GM21360 (cell line): Measurements from ENCODE around the gene CEP19.

Experiments used
- ATAC-seq: cut with Tn5 transposase; IDR thresholded peaks from one replicate; pipeline ENCODE4 v1.9.1; 2021; ENCODE audit warnings: mild to moderate bottlenecking, moderate library complexity; ENCODE audit not compliant: unreplicated experiment

The CEP19 gene

DNA sequence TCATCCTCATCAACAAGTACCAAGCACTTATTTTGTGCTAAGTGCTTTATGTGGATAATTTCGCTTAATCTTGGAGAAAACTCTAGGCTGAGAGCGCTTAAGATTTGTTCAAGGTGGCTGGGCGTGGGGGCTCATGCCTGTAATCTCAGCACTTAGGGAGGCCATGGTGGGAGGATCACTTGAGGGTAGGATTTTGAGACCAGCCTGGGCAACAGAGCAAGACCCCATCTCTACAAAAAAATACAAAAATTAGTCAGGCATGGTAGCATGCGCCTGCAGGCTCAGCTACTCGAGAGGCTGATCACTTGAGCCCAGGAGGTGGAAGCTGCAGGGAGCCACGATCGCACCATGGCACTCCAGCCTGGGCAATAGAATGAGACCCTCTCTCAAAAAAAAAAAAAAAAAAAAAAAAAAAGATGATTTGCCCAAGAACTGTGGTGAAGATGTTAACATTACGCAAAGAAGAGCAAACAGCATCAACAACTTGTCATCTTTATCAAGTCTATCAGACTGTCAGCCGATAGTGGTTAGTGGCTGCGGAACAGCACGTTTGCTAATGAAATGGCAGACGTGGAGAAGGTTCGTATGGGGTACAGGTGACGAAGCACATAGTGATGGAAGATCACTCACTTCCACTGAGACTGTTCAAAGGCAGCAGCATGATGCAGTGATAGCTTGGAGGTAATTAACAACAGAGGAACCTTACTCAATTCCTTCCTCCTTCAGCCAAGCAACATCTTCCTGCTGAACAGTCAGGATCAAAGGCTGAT lies 44.8 kb downstream of the CEP19 start:
- ATAC-seq = no peak

GRCh38 chr3:196666001-196666867 lies 45.8 kb downstream of the CEP19 start:
- no peak for ATAC-seq

DNA sequence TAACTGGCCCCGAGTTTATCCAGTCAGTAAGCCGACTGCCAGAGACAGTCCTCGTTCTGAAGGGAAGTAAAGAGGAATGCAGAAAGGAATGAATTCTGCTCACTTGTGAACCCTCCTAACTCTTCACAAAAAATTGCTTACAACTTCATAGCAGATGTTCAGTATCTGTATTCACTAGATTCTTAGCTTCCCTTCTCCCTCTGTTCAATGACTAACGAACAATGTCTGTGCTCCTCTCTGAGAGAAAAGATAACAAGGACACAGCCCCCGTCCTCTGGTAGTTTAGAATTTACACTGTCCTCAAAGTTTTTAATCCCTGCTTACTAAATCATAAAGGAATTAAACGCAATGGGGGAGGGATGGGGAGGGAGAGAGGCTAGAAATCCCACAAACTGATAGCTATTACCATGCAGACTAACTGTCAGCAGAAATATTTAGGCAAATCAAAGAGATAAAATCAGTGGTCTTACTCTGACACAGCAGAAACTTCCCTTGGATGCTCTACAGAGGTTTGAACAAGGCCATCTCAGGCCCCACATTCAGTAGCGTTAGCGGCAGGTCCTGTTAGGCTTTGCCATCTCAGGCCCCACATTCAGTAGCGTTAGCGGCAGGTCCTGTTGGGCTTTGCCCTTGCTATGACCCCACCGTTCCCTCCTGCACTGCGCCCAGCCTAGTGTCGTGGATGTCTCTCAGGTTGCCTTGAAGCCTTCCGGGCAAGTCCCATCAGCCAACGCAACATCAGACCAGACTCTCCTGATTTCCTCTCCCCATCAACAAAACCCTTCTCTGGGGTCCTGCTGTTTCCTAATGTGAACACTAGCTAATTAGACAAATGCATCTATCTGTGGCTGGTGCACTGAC lies 49.1 kb downstream of the CEP19 start:
- ATAC-seq = no peak

DNA sequence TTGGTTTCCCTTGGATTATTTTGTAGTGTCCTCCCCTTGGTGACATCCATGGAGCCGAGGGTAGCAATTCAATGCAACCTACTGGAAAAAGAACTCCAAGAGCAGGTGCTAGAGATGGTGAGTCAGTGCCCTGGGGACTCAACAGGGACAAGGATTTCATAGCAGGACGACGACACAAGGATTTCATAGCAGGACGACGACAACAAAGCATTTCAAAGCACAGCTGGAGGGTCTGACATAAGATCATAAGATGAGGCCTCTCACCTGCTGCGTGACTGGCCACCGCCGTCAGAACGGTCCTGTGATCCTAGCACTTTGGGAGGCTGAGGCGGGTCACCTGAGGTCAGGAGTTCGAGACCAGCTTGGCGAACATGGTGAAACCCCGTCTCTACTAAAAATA lies 50.0 kb downstream of the CEP19 start:
- no peak for ATAC-seq

- ATAC-seq = no peak
Observed at GRCh38 chr3:196661400-196661799, 50.6 kb downstream of the CEP19 start.

DNA sequence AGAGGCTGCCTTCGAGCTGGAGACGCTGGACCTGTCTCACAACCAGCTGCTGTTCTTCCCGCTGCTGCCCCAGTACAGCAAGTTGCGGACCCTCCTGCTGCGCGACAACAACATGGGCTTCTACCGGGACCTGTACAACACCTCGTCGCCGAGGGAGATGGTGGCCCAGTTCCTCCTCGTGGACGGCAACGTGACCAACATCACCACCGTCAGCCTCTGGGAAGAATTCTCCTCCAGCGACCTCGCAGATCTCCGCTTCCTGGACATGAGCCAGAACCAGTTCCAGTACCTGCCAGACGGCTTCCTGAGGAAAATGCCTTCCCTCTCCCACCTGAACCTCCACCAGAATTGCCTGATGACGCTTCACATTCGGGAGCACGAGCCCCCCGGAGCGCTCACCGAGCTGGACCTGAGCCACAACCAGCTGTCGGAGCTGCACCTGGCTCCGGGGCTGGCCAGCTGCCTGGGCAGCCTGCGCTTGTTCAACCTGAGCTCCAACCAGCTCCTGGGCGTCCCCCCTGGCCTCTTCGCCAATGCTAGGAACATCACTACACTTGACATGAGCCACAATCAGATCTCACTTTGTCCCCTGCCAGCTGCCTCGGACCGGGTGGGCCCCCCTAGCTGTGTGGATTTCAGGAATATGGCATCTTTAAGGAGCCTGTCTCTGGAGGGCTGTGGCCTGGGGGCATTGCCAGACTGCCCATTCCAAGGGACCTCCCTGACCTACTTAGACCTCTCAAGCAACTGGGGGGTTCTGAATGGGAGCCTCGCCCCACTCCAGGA lies 51.5 kb downstream of the CEP19 start:
- no peak for ATAC-seq

DNA sequence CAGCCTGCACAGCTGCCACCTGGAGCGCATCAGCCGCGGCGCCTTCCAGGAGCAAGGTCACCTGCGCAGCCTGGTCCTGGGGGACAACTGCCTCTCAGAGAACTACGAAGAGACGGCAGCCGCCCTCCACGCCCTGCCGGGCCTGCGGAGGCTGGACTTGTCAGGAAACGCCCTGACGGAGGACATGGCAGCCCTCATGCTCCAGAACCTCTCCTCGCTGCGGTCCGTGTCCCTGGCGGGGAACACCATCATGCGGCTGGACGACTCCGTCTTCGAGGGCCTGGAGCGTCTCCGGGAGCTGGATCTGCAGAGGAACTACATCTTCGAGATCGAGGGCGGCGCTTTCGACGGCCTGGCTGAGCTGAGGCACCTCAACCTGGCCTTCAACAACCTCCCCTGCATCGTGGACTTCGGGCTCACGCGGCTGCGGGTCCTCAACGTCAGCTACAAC lies 52.1 kb downstream of the CEP19 start:
- ATAC-seq = no peak
